Testis (tissue), 2 donors: ENCODE data around the gene TGFBRAP1.

Source experiments
- POLR2A ChIP-seq: fragments of 450-650 bp; IDR thresholded peaks from one replicate; pipeline ENCODE4 v1.6.1; 2017; ENCODE audit warnings: antibody characterized with exemption, mild to moderate bottlenecking, moderate library complexity
- TF ChIP-seq, protein P1 (sequence below), 3 experiments: fragments of 450-650 bp in 2 of 3; fragments of 200-600 bp in 1 of 3; sonication (generic) in 1 of 3; IDR thresholded peaks; one replicate each; pipeline ENCODE4 v1.5.1; 2016 to 2019; ENCODE audit warnings: antibody characterized with exemption in 3 of 3, mild to moderate bottlenecking in 2 of 3, moderate library complexity in 1 of 3

DNA sequence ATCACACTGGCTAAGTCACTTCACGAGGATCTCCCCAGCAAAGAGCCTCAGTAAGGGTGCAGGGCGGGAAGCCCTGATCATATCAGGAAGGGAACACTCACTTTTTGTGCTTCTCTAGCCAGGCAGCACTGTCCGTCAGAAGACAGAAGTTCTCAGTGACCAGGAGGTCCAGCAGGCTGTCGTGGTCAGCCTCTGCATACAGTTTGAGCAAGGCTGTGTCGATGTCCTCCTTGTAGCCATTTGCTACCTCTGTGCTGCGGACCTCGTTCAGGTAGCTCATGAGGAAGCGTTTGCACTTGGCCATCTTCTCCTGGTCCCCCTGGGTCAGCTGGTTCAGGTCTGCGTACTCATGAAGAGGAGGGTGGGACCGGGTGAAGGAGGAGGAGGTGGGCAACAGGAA lies 49.3 kb downstream of the TGFBRAP1 start:
- TF ChIP-seq, protein P1, sequence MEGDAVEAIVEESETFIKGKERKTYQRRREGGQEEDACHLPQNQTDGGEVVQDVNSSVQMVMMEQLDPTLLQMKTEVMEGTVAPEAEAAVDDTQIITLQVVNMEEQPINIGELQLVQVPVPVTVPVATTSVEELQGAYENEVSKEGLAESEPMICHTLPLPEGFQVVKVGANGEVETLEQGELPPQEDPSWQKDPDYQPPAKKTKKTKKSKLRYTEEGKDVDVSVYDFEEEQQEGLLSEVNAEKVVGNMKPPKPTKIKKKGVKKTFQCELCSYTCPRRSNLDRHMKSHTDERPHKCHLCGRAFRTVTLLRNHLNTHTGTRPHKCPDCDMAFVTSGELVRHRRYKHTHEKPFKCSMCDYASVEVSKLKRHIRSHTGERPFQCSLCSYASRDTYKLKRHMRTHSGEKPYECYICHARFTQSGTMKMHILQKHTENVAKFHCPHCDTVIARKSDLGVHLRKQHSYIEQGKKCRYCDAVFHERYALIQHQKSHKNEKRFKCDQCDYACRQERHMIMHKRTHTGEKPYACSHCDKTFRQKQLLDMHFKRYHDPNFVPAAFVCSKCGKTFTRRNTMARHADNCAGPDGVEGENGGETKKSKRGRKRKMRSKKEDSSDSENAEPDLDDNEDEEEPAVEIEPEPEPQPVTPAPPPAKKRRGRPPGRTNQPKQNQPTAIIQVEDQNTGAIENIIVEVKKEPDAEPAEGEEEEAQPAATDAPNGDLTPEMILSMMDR (IDR thresholded peaks at IDR 0.05): no peak
- no peak for TF ChIP-seq POLR2A
